Right lobe of liver (tissue), 6 donors: ENCODE results near the gene APOL2. TPM values are rescaled to one million over a fixed set of nuclear protein-coding genes. Genes with fewer than 3 reads are reported as not detected.
A peak's percentile ranks its signal among the peaks of the same experiment; 100 is the strongest.

Experiments
- ATAC-seq, 4 donors: fragments of 200-7000 bp; cut with Tn5 transposase; one replicate each; pipeline ENCODE4 v1.9.1; 2020; ENCODE audit warnings: mild to moderate bottlenecking in 4 of 4, moderate library complexity in 4 of 4
- DNase-seq, 3 donors: peaks; one replicate each; pipeline ENCODE4 v3.0.0-alpha.2; 2020
- H3K27ac ChIP-seq, 3 donors: fragments of 200-600 bp; one replicate each; pipeline ENCODE4 v1.8.0; 2022
- H3K27me3 ChIP-seq, 2 donors: fragments of 200-600 bp; one replicate each; pipeline ENCODE4 v1.8.0; 2022
- H3K36me3 ChIP-seq, 4 donors: fragments of 200-600 bp; sonication (generic) in 1 of 4; one replicate each; pipeline versions ENCODE4 v1.5.1 to v1.8.0; 2017 to 2022; ENCODE audit warnings: control low read depth in 1 of 4
- H3K4me1 ChIP-seq, 4 donors: fragments of 200-600 bp; sonication (generic) in 1 of 4; one replicate each; pipeline versions ENCODE4 v1.5.1 to v1.8.0; 2017 to 2022; ENCODE audit warnings: control low read depth in 1 of 4
- H3K4me3 ChIP-seq, 3 donors: fragments of 200-600 bp; one replicate each; pipeline ENCODE4 v1.8.0; 2022
- H3K9me3 ChIP-seq, 4 donors: fragments of 200-600 bp; sonication (generic) in 1 of 4; one replicate each; pipeline versions ENCODE4 v1.5.1 to v1.8.0; 2017 to 2022; ENCODE audit warnings: control low read depth in 1 of 4
- POLR2A ChIP-seq: fragments of 450-650 bp; IDR thresholded peaks from one replicate; pipeline ENCODE4 v1.6.1; 2017; ENCODE audit warnings: antibody characterized with exemption, mild to moderate bottlenecking
- WGBS: methylation state at CpG from one replicate; pipeline ENCODE4 v1.1.6; 2018; ENCODE audit warnings: low coverage, low lambda C conversion rate; ENCODE audit not compliant: insufficient coverage; ENCODE audit errors: missing lambda C conversion rate; 5-methylcytosine and 5-hydroxymethylcytosine counted together
- intact Hi-C, 2 donors: fragments of 100-400 bp; cut with DNase I; formaldehyde crosslinking; loops; one replicate each; pipeline versions ENCODE4 v1.11.2 to v1.14.1; 2022
- total RNA-seq, 6 experiments: library from RNA; depleted of rRNA in 2 of 6; stranded (reverse); fragments of >200 nt in 2 of 6; fragmentation: NEBNext Ultra II Directional in 3 of 6; extraction: Animal tissue kit (Norgen Biotek cat#: 25700) in 3 of 6; gene quantifications; one replicate each; pipeline versions ENCODE4 v1.1.0 to v1.2.4, GENCODE V29; 2016 to 2023
- TF ChIP-seq, protein P1 (sequence below), 4 donors: fragments of 200-600 bp in 3 of 4; fragments of 450-650 bp in 1 of 4; IDR thresholded peaks; one replicate each; pipeline versions ENCODE4 v1.5.1 to v1.8.0; 2016 to 2022; ENCODE audit warnings: antibody characterized with exemption in 4 of 4, mild to moderate bottlenecking in 2 of 4
- donor health status: DM: no; HTN: yes; CAD: no.
- donor health status: DM: no; HTN: no; CAD: no.
- donor health status: DM: no; HTN: no; CAD: no.
- donor health status: DM: no; HTN: yes; CAD: no.
- donor health status: DM: no; HTN: yes; CAD: no.

APOL2 gene
- total RNA-seq, 6 experiments from 2014 or later, result 40.8 to 121 (median 57.5) TPM

GRCh38 chr22:36282328-36282831 lies 43.1 kb upstream of the APOL2 start:
- H3K4me3 ChIP-seq, result no peak overlapping the region
- intact Hi-C loops, result loop anchor here (10.0 kb wide), 2 partner anchors 48 to 88 kb away; partner anchors contain the start of gene APOL2 (in 2 of the 2)
- DNase-seq (no peak), ATAC-seq (no peak)
- H3K27me3 ChIP-seq, result no peaks in the 10 kb centered on the region
- 78% methylated on average over 5 of the region's 24 CpGs for WGBS
- TF ChIP-seq, protein P1, sequence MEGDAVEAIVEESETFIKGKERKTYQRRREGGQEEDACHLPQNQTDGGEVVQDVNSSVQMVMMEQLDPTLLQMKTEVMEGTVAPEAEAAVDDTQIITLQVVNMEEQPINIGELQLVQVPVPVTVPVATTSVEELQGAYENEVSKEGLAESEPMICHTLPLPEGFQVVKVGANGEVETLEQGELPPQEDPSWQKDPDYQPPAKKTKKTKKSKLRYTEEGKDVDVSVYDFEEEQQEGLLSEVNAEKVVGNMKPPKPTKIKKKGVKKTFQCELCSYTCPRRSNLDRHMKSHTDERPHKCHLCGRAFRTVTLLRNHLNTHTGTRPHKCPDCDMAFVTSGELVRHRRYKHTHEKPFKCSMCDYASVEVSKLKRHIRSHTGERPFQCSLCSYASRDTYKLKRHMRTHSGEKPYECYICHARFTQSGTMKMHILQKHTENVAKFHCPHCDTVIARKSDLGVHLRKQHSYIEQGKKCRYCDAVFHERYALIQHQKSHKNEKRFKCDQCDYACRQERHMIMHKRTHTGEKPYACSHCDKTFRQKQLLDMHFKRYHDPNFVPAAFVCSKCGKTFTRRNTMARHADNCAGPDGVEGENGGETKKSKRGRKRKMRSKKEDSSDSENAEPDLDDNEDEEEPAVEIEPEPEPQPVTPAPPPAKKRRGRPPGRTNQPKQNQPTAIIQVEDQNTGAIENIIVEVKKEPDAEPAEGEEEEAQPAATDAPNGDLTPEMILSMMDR (IDR thresholded peaks at IDR 0.05), result no peak
- no peak for TF ChIP-seq POLR2A
- no peak overlapping the region for H3K27ac ChIP-seq
- H3K4me1 ChIP-seq, result peaks cover 0 to 51% (median 25%) of the 10 kb centered on the region in 4 donors
- H3K9me3 ChIP-seq, result no peaks in the 10 kb centered on the region
- H3K36me3 ChIP-seq, result peaks cover 17 to 58% (median 36%) of the 10 kb centered on the region in 4 donors

- Histone ChIP-seq H3K4me3 (no peak overlapping the region), H3K4me1 (peaks cover 0 to 53% (median 26%) of the 10 kb centered on the region in 4 donors), H3K36me3 (peaks cover 17 to 52% (median 33%) of the 10 kb centered on the region in 4 donors), H3K9me3 (no peaks in the 10 kb centered on the region), H3K27ac (no peak overlapping the region), H3K27me3 (no peaks in the 10 kb centered on the region)
- 89% methylated on average over 9 of the region's 14 CpGs for WGBS
- DNase-seq, result no peak
- intact Hi-C loops, result loop anchor here (10.0 kb wide), 2 partner anchors 47 to 87 kb away; partner anchors contain the start of gene APOL2 (in 2 of the 2)
- ATAC-seq, result no peak
- no peak for TF ChIP-seq POLR2A
- TF ChIP-seq, protein P1 (IDR thresholded peaks at IDR 0.05), result no peak
Observed at GRCh38 chr22:36281781-36282327, 42.5 kb upstream of the APOL2 start.

GRCh38 chr22:36280379-36280778 lies 41.1 kb upstream of the APOL2 start:
- intact Hi-C loops, result loop anchor here (10.0 kb wide), 2 partner anchors 46 to 86 kb away; partner anchors contain the start of gene APOL2 (in 2 of the 2)
- H3K27me3 ChIP-seq, result no peaks in the 10 kb centered on the region
- H3K27ac ChIP-seq, result peak overlapping the region in 2 of 3 donors; percentile 69
- DNase-seq, result no peak
- H3K4me1 ChIP-seq, result peaks cover 0 to 43% (median 21%) of the 10 kb centered on the region in 4 donors
- ATAC-seq, result peak; percentile 4 to 29 (median 20)
- H3K36me3 ChIP-seq, result peaks cover 10 to 45% (median 27%) of the 10 kb centered on the region in 4 donors
- H3K4me3 ChIP-seq, result no peak overlapping the region
- no peak for TF ChIP-seq POLR2A
- TF ChIP-seq, protein P1 (IDR thresholded peaks at IDR 0.05), result no peak
- H3K9me3 ChIP-seq, result no peaks in the 10 kb centered on the region
- WGBS, result 28% methylated on average over 7 of the region's 8 CpGs

- DNase-seq (no peak), ATAC-seq (peak; percentile 49 to 75 (median 66))
- Histone ChIP-seq H3K4me1 (peaks cover 0 to 37% (median 18%) of the 10 kb centered on the region in 4 donors), H3K9me3 (no peaks in the 10 kb centered on the region), H3K27ac (peak overlapping the region in 2 of 3 donors; percentile 69), H3K27me3 (no peaks in the 10 kb centered on the region), H3K36me3 (peaks cover 0 to 34% (median 17%) of the 10 kb centered on the region in 4 donors), H3K4me3 (no peak overlapping the region)
- 29% methylated on average over 8 of the region's 8 CpGs for WGBS
- intact Hi-C loops, result no loop called here
- no peak for TF ChIP-seq POLR2A
- TF ChIP-seq, protein P1 (IDR thresholded peaks at IDR 0.05), result no peak
Observed at GRCh38 chr22:36279219-36279666, 39.9 kb upstream of the APOL2 start.
